ENCODE results near the gene FGFR2. TPM values are rescaled to one million over a fixed set of nuclear protein-coding genes. Genes with fewer than 3 reads are reported as not detected.
A peak's percentile ranks its signal among the peaks of the same experiment; 100 is the strongest.

The FGFR2 gene
- total RNA-seq, 1 donor from 2014 or later: 204 TPM

DNA sequence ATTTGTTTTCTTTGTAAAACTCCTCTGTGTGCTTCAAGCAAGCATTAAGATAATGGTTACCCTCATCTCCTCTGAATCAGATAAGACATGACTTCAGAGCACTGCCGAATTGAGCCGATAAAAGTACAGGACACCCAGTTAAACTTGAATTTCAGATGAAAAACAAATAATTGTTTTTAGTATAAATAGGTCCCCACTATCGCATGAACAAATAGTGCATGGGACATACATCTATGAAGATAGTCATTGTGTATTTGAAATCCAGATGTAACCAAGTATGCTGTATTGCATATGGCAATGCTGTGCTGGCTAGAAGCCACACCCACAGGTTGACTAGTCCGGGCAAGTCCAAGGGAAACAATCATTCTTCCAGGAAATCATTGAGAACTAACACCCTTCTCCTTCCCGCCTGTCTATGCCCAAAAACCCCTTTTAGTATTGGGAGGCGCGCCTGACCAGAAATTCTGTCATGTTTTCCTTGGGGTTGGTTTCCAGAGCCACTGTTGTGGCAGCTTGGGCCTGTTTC, 12.6 kb upstream of the FGFR2 start:
- no peak for DNase-seq (ENCODE audit: low spot score)

DNA sequence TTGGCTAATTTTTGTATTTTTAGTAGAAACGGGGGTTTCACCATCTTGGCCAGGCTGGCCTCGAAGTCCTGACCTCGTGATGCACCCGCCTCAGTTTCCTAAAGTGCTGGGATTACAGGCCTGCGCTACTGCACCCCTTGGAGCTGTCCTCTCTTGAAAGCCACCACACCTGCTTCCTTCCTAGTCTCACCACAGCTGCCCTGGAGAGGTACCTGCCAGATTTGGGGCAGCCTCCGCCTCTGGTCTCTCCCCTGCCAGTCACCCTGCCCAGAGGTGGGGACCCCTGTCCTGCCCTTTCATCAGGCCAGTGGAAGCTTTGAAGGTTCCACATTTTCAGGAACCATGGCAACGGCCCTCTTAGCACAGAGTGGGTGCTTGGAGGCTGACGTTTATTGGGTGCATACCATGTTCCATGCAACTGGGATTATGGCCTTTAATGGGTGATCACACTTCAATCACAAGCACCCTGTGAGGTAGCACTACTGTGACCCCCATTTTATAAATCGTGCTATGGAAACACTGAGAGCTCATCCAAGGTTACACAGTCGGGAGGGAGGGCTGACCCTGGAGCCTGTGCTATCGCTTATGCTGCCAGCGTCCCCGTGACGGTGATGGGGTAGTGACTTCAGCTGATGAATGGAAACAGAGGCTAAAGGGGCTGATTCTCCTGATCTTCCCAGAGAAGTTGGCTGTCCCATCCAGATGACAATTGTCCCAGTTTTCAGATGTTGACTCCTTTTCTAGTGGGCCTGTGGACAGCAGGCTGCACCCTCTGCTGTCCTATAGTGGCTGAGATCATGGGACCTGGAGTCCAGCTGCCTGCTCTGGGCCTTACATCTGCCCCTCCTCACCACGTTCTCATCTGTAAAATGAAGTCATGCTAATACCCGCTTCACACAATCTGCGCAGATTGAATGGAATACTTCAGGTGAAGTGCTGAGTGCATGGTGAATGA, 11.5 kb upstream of the FGFR2 start:
- DNase-seq (ENCODE audit: low spot score): no peak

DNA sequence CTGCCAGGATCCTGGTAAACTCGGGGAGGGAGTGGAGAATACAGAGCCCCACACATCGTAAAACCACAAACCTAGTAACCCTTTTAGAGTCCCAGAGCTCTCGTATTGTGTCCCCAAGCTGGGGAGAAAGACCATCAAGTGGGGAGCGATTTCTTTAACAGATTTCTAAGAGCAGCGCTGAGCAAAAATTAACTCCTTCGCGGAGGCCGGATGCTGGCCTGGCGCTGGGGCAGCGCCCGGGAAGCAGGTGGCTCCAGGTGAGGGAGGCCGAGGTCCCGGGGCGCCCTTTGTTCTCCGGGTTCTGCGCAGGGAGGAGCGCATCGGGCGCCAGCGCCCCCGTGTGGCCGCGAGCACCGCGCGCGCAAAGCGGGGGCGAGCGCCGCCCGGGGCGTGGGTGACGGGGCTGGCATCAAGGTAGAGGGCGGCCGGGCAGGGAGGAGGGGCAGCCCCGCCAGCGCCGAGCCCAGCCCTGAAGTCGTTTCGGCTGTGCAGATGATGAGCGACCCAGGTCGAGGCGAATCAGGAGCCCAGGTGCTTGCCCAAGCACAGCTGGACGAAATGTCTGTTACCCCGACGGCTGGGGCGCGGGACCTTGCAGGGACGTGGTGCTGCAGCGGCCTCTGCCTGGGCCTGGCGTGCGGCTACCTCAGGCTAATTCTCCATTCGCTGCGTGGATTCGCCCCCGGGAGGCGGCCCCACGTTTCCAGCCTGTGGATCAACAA, 10.4 kb upstream of the FGFR2 start:
- no peak for DNase-seq (ENCODE audit: low spot score)

DNA sequence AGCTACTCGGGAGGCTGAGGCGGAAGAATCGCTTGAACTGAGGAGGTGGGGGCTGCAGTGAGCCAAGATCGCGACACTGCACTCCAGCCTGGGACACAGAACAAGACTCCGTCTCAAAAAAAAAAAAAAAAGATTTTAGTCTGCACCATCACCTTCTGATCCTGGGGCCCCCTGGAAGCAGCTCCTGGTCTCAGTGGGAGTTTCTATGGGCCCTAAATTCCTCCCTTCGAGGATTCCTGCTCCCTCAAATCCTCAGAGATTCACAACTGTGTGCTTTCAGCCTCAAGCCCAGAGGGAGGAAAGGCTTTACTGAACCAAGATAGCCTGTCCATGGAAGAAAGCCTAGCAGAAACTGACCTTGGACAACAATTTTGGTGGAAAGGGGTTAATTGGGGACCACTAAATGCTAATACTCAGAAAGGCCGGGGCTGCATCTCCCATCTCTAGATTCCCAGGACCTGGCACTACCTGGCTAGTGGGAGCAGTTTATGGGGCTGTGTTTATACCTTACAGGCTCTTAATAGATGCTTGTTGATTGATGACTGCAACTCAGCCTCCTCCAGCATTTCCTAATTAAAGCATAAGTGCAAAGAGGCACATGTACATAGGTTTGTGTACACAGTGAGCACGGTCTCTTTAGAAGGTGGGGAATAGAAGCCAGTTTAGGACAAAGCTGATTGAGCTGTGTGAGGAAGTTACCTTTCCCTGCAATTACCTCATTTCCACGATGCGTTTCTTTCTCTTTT, 9.2 kb upstream of the FGFR2 start:
- no peak for DNase-seq (ENCODE audit: low spot score)

DNA sequence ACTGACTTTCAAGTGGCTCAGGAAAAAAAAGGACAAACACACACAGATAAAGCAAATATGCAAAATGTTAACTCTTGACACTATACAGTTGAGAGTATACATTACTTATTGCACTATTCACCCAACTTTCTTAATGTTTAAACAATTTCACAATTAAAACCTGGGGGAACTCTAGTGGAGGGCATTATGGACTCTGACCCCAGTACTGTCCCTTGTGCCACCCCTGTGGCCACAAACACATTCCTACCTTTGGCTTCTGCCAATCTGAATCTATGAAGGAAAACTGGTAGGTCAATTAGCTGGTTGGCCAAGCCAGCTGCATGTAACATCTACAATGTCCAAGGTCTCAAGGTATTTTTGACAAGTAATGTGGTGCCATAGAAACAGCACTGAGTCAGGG, 7.5 kb upstream of the FGFR2 start:
- no peak for DNase-seq (ENCODE audit: low spot score)

DNA sequence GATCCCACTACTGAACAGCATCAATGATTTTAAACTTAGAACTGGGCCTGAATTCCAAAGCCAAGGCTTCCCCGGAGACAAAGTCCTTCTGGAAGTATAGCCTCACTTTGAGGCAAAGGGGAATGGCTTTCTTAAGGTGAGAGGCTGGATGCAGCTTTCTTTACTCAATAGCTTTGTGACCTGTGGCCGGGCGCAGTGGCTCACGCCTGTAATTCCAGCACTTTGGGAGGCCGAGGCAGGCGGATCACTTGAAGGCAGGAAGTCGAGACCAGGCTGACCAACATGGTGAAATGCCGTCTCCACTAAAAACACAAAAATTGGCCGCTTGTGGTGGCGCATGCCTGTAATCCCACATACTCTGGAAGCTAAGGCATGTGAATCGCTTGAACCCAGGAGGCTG, 3.2 kb upstream of the FGFR2 start:
- DNase-seq (ENCODE audit: low spot score): no peak

DNA sequence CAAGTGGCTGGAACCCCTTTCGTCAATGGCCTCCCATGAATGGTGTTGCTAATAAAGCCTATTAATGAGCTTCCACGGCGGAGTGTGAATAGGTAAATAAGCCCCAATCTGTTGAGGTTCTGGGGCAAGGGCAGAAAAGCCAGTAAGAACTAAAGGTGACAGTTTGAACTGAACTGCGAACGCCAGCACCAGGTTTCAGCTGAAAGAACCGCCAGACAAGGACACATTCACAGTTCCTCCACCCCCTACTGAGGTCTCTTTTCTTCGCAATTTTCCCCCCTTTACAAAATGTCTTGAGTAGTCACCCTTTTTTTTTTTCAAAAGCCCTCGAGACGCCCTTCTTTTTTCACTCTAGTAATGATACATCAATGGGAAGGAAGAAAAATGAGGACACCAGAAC, 2.4 kb upstream of the FGFR2 start:
- no peak for DNase-seq (ENCODE audit: low spot score)

DNA sequence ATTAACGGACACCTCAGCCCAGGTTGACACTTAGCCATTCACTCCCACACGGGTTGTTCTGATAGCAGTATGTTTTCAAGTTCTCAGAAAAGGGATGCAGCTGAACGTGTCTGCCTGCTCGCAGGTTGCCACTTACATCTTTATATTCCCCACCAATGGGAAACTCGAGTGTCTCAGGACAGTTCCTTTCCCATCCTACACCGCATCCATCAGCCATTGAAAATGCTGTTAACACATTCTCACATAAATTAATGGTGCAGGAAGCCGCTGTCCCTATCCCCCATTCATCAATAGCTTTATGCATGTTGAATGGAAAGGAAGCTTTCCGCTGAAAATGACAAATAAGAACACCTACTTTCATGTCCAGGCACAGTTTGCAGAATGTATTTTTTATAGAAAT, 1.7 kb upstream of the FGFR2 start:
- no peak for DNase-seq (ENCODE audit: low spot score)

DNA sequence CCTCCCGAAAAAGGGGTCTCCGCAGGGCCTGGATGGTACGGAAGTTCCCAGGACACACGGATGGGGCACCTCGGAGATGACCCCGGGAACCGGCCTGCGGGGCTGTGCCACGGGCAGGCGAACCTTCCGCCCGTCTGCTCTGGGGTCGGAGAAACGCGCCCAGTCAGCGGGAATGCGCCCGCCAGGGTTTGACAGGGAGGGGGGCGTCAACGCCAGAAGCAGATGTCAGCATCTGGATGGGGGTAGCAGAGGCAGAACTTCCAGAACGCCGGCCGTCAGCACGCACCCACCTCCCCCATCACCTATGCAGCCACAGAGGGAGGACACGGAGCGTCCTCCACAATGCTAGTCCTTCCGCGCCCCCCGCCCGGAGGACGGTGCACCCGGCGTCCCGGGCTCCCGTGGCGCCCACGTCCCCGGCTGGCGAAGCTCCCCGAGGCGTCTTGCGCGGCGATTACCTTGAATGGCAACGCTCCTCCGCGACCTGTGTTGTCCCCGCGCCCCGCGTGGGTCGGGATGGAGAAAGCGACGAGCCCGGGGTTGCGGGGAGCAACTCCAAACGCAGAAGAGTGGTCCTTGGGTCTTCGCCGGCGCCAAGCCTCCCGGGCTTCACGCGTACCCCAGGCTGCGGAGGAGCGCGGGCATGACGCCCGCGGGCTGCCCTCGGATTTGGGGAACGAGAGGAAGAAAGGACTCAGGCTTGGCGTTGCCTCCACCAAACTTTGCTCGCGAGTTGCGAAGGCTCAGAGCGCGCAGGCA, 561 bp downstream of the FGFR2 start:
- DNase-seq (ENCODE audit: low spot score): no peak

DNA sequence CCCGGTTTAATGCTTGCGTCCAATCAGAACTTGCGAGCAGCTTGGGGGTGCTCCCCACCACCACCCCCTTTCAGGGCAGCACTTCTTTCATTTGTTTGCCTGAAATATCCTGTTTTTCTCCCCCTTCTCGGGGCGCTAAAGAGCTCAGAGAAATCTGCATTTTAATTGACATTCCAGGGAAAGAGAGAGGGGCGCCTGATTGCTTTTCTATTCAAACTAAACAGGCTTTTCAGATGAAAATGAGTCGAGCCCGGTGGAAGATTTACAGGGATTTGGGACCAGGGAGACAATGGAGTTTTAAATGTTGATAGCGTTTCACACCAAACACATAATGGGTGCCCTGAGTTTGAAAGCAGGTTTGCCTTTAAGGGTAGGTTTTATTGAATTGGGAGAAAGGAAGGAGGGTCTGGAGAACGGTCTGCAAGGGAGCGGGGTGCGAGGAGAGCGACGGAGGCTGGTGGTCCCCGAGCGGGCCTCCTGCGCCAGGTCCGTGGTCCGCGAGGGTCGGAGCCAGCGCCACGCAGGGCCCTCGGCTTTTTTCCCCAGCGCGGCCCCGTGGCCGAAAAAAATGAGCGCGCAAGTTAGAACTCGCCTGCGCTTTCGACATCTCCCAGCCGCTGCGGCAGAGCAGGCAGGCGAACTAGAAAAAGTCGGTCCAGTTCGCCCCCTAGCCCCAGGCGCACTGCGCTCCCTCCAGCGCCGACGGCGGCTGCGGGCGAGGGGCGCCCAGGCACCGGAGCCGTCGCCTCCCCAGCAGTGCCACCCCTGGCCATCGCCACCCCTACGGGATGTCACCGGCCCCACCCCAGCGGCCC, 1.3 kb downstream of the FGFR2 start:
- DNase-seq (ENCODE audit: low spot score): peak; percentile 69

DNA sequence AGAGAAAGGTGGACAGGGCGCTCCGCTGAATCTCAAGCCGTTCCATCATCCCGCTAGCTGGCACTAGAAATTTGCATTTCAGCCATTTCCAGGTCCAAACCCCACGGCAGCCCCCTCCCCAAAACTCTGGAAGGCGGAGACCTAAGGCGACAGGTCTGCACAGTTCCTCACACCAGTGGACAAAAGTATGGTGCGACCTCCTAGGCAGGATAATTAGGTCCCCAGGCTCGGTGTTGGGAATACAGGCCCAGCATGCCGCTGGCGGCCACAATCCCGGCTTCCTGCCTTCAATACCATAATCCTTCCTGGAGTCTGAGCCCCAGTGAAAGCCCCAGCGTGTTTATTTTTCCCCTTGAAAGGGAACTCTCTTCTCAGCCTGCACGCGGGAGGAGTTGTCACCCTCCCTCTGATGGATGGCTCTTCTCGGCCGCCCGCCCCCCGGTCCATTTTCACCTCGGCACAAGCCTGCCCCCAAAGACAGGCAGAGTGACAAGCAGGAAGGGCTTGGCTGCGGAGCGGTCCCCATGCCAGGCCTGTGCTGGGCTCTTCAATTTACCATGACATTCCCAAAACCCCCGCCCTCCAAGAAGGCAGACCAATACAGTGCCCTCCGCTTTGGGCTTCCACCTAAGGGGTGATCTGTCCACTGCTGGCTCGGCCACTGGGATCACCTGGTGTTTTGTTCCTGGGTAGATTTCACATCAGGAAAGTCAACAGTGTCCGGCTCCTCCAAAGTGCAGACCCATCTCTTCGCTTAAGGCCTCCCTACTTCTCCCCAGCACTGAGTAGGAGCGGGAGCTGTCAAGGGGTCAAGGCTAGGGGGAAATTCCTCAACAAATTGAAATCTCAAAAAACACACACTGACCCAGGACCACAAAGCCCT, 2.2 kb downstream of the FGFR2 start:
- DNase-seq (ENCODE audit: low spot score): peak; percentile 57

DNA sequence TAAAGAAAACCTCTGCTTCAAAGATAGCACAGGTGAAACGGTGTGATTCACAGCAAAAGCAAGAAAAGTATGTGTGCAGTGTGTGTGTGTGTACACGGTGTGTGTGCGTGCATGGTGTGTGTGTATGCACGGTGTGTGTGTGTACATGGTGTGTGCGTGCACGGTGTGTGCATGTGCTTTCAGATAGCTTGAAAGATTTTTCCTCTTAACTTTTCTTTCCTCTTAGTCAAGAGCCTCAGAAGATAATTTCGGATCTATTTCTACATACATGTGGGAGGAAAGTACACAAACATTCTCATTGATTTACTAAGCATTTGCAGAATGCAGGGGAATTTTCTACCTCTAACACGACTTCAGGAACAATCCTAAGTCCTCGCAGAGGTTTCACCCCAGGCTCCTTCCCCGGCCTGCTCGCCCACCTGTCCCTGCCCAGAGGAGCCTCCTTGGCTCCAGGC, 2.9 kb downstream of the FGFR2 start:
- DNase-seq (ENCODE audit: low spot score): no peak

DNA sequence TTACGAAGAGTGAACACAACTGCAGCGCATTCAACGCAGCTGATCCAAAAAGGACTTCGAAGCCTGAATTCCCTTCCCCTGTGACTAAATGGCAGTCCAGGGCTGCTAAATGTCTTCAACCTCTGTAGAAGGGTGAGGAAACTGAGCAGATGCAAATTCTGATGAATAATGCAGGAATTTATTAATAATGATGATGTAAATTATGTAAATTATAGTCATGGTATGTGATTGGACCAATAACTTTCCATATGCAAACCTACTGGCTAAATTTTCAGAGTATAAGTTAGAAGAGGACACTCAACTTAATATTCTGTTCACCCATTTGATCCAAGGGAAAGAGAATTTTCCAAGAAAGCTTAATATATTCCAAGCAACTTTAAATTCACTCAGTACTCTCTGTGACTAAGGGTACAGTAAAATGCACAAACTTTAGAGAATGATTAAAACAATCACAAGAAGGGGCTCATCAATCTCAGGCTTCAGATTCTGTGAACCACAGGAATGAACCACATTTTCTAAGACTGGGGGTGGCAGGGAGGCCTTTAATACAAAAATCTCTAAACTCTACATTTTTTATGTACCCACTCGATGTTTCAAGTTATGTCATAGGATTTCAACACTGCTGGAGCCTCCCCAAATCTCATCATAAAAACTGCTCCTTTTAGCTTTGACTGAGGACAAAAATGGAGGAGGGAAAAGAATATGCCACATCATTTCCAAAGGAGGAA, 3.5 kb downstream of the FGFR2 start:
- DNase-seq (ENCODE audit: low spot score): peak; percentile 77

DNA sequence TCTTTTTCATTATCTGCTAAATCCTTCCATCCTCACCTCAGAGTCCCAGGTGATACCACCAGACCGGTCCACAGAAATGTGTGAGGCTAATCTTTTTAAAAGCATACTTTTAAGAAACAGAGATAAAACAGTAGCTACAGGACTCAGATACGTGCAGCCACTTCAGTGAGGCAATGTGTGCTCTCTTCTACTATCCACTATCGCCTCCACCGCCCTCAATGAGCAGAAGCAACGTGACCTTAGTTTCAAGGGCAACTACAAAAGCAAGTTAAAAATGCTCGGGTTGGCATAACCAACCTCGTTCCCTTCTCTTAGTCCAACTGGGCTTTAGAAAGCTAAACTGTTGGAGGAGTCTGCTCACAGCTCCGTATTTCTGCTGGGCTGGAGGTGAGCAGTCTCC, 4.2 kb downstream of the FGFR2 start:
- no peak for DNase-seq (ENCODE audit: low spot score)

DNA sequence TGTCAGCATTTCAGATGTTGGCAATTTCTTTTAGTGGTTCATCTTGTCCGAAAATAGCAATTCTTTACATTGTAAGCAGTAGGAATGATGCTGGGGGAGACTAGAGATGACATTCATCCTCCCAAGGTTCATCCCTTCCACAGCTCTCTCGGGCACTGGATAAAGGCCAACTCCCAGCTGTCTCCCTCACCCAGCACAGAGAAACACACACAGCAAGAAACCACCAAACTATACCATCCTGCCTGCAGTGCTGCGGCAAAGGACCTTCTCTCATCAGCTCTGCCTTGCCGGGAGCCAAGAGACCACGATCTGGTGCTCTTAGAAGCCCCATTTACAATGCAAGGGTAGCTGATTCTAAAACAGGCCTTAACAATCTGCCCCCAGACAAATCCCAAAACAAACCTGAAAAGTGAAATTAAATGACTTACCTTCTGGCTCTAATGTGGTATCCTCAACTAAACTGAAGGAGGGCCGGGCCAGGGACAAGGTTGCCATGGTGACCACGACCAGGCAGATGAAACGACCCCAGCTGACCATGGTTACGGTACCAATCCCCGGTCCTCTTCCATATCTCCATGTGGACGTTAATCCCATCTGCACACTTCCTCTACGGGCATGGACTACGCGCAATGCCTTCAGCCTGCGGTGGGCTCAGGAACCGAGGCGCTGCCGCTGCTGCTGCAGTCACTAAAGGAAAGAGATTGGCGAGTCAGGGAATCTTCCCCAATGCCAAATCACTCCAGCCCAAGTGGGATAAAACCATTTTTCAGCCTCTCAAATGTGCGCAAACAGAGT, 4.8 kb downstream of the FGFR2 start:
- no peak for DNase-seq (ENCODE audit: low spot score)

DNA sequence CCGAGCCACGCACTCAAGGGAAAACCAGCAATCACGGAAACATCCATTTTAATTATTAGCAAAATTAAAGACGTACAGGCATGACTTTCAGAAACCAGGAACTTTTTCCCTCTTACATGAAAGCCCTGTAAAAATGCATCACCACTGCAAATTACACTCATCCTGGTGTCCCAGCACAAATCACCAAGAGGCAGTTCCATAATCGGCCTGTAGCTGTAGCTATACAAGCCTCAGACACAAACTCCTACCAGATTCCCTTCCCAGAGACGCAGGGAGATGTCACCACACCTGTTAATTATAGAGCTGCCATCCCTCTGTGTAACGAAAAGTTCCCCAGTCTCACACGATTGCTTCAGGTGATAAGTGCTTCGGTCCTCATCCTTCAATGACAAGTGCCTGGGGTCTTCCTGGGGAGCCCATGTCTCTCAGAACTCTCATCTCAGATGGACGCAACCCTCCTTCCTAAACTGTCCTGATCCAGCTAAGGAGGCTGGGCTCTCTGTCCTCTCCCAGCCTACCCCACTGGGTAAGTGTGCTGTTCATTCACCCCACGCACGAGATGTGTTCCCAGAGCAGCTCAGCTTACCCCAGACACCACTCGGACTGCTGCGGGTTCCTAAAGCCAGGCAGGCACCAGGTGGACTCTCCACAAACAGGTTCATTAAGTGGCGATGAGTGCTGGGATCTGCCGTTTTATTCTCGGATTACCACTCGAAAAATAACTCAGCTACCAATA, 5.9 kb downstream of the FGFR2 start:
- no peak for DNase-seq (ENCODE audit: low spot score)

DNA sequence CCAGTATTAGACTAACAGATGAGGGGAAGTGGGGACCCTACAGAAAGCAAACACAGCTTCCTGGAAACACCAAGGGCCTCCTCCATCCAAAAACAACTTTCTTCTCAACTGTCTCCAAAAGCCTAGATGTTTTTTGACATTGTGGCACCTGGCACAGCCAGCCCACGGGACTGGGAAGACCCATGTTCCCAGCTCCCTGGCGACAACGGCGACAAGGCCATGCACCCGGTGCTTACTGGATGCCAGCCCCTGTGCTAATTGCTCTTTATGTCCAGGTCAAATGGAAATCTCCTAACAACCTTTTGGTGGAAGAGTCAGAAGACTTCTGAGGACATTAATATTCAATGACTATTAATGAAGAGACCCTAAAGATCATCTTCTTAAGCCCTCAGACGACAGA, 7.1 kb downstream of the FGFR2 start:
- no peak for DNase-seq (ENCODE audit: low spot score)
